Measurements from ENCODE around the gene NRP1. TPM values are rescaled to one million over a fixed set of nuclear protein-coding genes. Genes with fewer than 3 reads are reported as not detected.
"Not testable (repeated sequence)": the region's sequence is repeated elsewhere in the genome, so short reads cannot be mapped to it uniquely, and the experiment has no call there.

The NRP1 gene
- 79.2 and 81.6 TPM in 2 replicates for polyA plus RNA-seq (2013)

DNA sequence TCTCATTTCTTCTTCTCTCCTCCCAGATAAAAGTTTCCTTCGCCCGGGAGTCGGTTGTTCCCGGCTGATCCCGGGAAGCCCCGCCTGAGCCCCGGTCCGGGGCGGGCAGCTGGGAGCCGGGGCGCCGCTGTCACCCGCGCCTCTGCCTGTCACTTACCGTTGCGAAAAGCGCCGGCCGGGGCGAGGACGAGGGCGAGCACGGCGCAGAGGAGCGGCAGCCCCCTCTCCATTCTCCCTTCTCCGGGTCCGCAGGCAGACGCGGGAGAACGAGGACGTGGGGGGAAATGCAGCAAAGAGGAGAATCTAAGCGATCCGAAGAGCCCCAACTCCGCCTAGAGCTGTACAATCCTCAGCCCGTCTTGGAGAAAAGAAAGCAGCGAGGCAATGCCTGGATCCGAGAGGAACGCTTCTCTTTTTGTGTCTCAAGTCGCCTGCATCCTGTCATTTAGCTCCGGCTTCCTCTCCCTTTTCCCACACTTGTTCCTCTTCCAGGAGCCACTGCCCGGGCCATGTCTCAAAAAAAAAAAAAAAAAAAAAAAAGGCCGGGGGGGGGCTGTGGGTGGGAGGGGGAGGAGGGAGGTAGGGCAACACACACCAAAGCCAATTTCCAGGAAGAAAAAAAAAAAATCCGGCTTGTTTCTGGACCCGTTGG is at the start of gene NRP1:
Gene NRP1 (minus strand): TSS at position 515 of the 652 bp plus-strand sequence. CDS start 285 bp downstream, at position 230.
- WGBS (ENCODE audit: extremely low coverage, insufficient coverage, insufficient read length): no CpG with 5 or more reads among the region's 44 CpGs
- H4K12ac ChIP-seq (ENCODE audit: low read depth, low read length): peak within 1 kb of the TSS; percentile 64
- H2AK5ac ChIP-seq (ENCODE audit: low read length): peak within 1 kb of the TSS; percentile 76
- H4K91ac ChIP-seq (ENCODE audit: low read depth, low read length): peak within 1 kb of the TSS; percentile 97
- DNase-seq: peak; percentile 16 to 55
- peak within 1 kb of the TSS; percentile 85 for H4K8ac ChIP-seq (ENCODE audit: low read depth, low read length)
- peak within 1 kb of the TSS; percentile 95 for H3K4me3 ChIP-seq (ENCODE audit: low read depth, low read length)
- H2BK120ac ChIP-seq (ENCODE audit: insufficient read depth, low read length, poor library complexity): peak within 1 kb of the TSS; percentile 95
- H3K9ac ChIP-seq (ENCODE audit: low read length): peak within 1 kb of the TSS; percentile 76
- H3K14ac ChIP-seq (ENCODE audit: low read length): peak within 1 kb of the TSS; percentile 99
- H3K79me1 ChIP-seq (ENCODE audit: low read length): peaks cover 29% of the 10 kb centered on the region
- H3K18ac ChIP-seq (ENCODE audit: low read length): peak within 1 kb of the TSS; percentile 99
- H3K36me3 ChIP-seq (ENCODE audit: control insufficient read depth in 1 of 2, insufficient read depth in 2 of 2, low read length in 2 of 2): peaks cover 0 to 2% of the 10 kb centered on the region in 2 experiments
- no peaks in the 10 kb centered on the region for H3K27me3 ChIP-seq (ENCODE audit: insufficient read depth, low read length)
- H3K4me2 ChIP-seq (ENCODE audit: low read length): peak within 1 kb of the TSS; percentile 98
- H3K4me1 ChIP-seq (ENCODE audit: control insufficient read depth in 1 of 2, insufficient read depth in 2 of 2, low read length in 2 of 2): peaks cover 4 to 9% of the 10 kb centered on the region in 2 experiments
- no peaks in the 10 kb centered on the region for H3K9me3 ChIP-seq (ENCODE audit: insufficient read depth, low read depth, low read length)
- H3K23ac ChIP-seq (ENCODE audit: low read length): no peak within 1 kb of the TSS
- peak within 1 kb of the TSS; percentile 99 for H2AFZ ChIP-seq (ENCODE audit: insufficient read depth, low read length, poor library complexity)
- peak within 1 kb of the TSS; percentile 95 for H3K4ac ChIP-seq (ENCODE audit: low read depth, low read length)
- peak within 1 kb of the TSS; percentile 99 for H2BK12ac ChIP-seq (ENCODE audit: low read length)
- H3K27ac ChIP-seq (ENCODE audit: low read depth, low read length): peak within 1 kb of the TSS; percentile 93
- H3K79me2 ChIP-seq (ENCODE audit: control insufficient read depth, insufficient read depth, low read length, poor library complexity): peaks cover 25% of the 10 kb centered on the region
- peak within 1 kb of the TSS; percentile 97 for H2BK5ac ChIP-seq (ENCODE audit: low read depth, low read length, poor library complexity)

DNA sequence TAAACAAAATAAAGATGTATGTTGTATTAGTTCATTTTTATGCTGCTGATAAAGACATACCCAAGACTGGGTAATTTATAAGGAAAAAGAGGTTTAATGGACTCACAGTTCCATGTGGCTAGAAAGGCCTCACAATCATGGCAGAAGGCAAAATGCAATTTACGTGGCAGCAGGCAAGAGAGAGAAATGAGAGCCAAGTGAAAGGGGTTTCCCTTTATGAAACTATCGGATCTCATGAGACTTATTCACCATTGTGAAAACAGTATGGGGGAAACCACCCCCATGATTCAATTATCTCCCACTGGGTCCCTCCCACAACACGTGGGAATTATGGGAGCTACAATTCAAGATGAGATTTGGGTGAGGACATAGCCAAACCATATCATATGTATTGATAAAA is 49.7 kb upstream of the NRP1 start:
- H3K79me2 ChIP-seq (ENCODE audit: control insufficient read depth, insufficient read depth, low read length, poor library complexity): not testable (repeated sequence)

DNA sequence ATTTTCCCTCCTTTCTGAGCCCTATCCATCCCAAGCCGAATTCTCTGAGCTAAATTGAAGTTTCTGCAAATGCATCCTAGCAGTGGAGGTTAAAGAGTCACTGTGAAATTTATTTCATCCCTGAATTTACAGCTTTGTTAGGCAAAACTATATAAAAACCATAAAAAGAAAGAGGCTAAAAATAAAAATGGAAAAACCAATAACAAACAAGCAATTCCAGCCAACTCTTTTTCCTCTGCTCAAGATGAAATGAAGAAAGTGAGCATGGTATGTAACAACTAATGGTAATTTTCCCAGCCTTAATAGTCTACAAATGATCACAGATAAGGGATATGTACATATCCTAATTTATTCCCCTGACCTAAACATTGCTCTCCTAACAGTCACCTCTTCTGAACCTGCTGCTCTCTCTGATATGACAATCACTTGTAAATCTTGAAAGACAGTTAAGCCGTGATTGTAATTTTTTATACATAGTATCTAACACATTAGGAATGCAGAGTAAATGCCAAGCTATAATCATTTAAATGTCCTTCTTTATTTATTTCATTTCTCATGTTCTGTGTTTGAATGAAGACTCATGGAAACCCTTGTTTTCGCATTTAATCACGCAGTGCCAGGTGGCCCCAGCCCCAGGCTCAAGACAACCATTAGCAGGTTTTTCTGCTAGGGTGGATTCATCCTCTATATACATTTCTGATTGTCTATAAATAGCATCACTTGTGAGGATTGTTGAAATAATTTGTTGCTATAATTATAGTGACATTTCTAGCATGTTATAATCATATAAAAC is 48.6 kb upstream of the NRP1 start:
- no CpG with 5 or more reads among the region's 4 CpGs for WGBS (ENCODE audit: extremely low coverage, insufficient coverage, insufficient read length)
- no peak overlapping the region for H4K12ac ChIP-seq (ENCODE audit: low read depth, low read length)
- no peak overlapping the region for H3K14ac ChIP-seq (ENCODE audit: low read length)

More for the DNA sequence above, 49.7 kb upstream of the NRP1 start:
- not testable (repeated sequence) for H2BK120ac ChIP-seq (ENCODE audit: insufficient read depth, low read length, poor library complexity); H3K4me2 ChIP-seq (ENCODE audit: low read length); H3K9ac ChIP-seq (ENCODE audit: low read length); H3K4ac ChIP-seq (ENCODE audit: low read depth, low read length); H2BK5ac ChIP-seq (ENCODE audit: low read depth, low read length, poor library complexity); H3K36me3 ChIP-seq (ENCODE audit: control insufficient read depth in 1 of 2, insufficient read depth in 2 of 2, low read length in 2 of 2); H2BK12ac ChIP-seq (ENCODE audit: low read length); H3K27me3 ChIP-seq (ENCODE audit: insufficient read depth, low read length); H4K8ac ChIP-seq (ENCODE audit: low read depth, low read length); DNase-seq; H3K23ac ChIP-seq (ENCODE audit: low read length); H4K91ac ChIP-seq (ENCODE audit: low read depth, low read length); H3K14ac ChIP-seq (ENCODE audit: low read length); H2AK5ac ChIP-seq (ENCODE audit: low read length); H3K9me3 ChIP-seq (ENCODE audit: insufficient read depth, low read depth, low read length); H2AFZ ChIP-seq (ENCODE audit: insufficient read depth, low read length, poor library complexity); H3K4me1 ChIP-seq (ENCODE audit: control insufficient read depth in 1 of 2, insufficient read depth in 2 of 2, low read length in 2 of 2); H3K18ac ChIP-seq (ENCODE audit: low read length); H4K12ac ChIP-seq (ENCODE audit: low read depth, low read length); H3K27ac ChIP-seq (ENCODE audit: low read depth, low read length); H3K79me1 ChIP-seq (ENCODE audit: low read length); H3K4me3 ChIP-seq (ENCODE audit: low read depth, low read length)
- WGBS (ENCODE audit: extremely low coverage, insufficient coverage, insufficient read length): no CpG with 5 or more reads among the region's 3 CpGs

GRCh38 chr10:33382216-33382600 is 47.7 kb upstream of the NRP1 start:
- Histone ChIP-seq H3K27me3 (ENCODE audit: insufficient read depth, low read length) (no peaks in the 10 kb centered on the region), H4K91ac (ENCODE audit: low read depth, low read length) (no peak overlapping the region), H2AFZ (ENCODE audit: insufficient read depth, low read length, poor library complexity) (no peak overlapping the region), H2BK12ac (ENCODE audit: low read length) (no peak overlapping the region), H3K4me2 (ENCODE audit: low read length) (no peak overlapping the region), H3K4me1 (ENCODE audit: control insufficient read depth in 1 of 2, insufficient read depth in 2 of 2, low read length in 2 of 2) (peaks cover 0 to 2% of the 10 kb centered on the region in 2 experiments), H3K4me3 (ENCODE audit: low read depth, low read length) (no peak overlapping the region), H4K12ac (ENCODE audit: low read depth, low read length) (no peak overlapping the region), H3K23ac (ENCODE audit: low read length) (no peak overlapping the region), H3K27ac (ENCODE audit: low read depth, low read length) (no peak overlapping the region), H3K9ac (ENCODE audit: low read length) (no peak overlapping the region), H3K14ac (ENCODE audit: low read length) (no peak overlapping the region), H2AK5ac (ENCODE audit: low read length) (no peak overlapping the region), H3K79me1 (ENCODE audit: low read length) (peaks cover 2% of the 10 kb centered on the region), H3K9me3 (ENCODE audit: insufficient read depth, low read depth, low read length) (no peaks in the 10 kb centered on the region), H2BK5ac (ENCODE audit: low read depth, low read length, poor library complexity) (no peak overlapping the region), H3K36me3 (ENCODE audit: control insufficient read depth in 1 of 2, insufficient read depth in 2 of 2, low read length in 2 of 2) (no peaks in the 10 kb centered on the region), H3K18ac (ENCODE audit: low read length) (no peak overlapping the region), H2BK120ac (ENCODE audit: insufficient read depth, low read length, poor library complexity) (no peak overlapping the region), H3K4ac (ENCODE audit: low read depth, low read length) (no peak overlapping the region), H4K8ac (ENCODE audit: low read depth, low read length) (no peak overlapping the region), H3K79me2 (ENCODE audit: control insufficient read depth, insufficient read depth, low read length, poor library complexity) (no peaks in the 10 kb centered on the region)
- no peak for DNase-seq
- WGBS (ENCODE audit: extremely low coverage, insufficient coverage, insufficient read length): no CpG with 5 or more reads among the region's 2 CpGs

More for the DNA sequence above, 48.6 kb upstream of the NRP1 start:
- Histone ChIP-seq H3K4ac (ENCODE audit: low read depth, low read length) (no peak overlapping the region), H3K23ac (ENCODE audit: low read length) (no peak overlapping the region), H2AK5ac (ENCODE audit: low read length) (no peak overlapping the region), H2AFZ (ENCODE audit: insufficient read depth, low read length, poor library complexity) (no peak overlapping the region), H3K79me2 (ENCODE audit: control insufficient read depth, insufficient read depth, low read length, poor library complexity) (no peaks in the 10 kb centered on the region), H3K27ac (ENCODE audit: low read depth, low read length) (no peak overlapping the region), H3K27me3 (ENCODE audit: insufficient read depth, low read length) (no peaks in the 10 kb centered on the region), H2BK120ac (ENCODE audit: insufficient read depth, low read length, poor library complexity) (no peak overlapping the region), H4K91ac (ENCODE audit: low read depth, low read length) (no peak overlapping the region), H3K9me3 (ENCODE audit: insufficient read depth, low read depth, low read length) (no peaks in the 10 kb centered on the region), H2BK12ac (ENCODE audit: low read length) (no peak overlapping the region), H2BK5ac (ENCODE audit: low read depth, low read length, poor library complexity) (no peak overlapping the region), H3K4me1 (ENCODE audit: control insufficient read depth in 1 of 2, insufficient read depth in 2 of 2, low read length in 2 of 2) (peaks cover 0 to 2% of the 10 kb centered on the region in 2 experiments), H3K36me3 (ENCODE audit: control insufficient read depth in 1 of 2, insufficient read depth in 2 of 2, low read length in 2 of 2) (no peaks in the 10 kb centered on the region), H4K8ac (ENCODE audit: low read depth, low read length) (no peak overlapping the region), H3K79me1 (ENCODE audit: low read length) (peaks cover 5% of the 10 kb centered on the region), H3K18ac (ENCODE audit: low read length) (no peak overlapping the region), H3K9ac (ENCODE audit: low read length) (no peak overlapping the region), H3K4me2 (ENCODE audit: low read length) (no peak overlapping the region), H3K4me3 (ENCODE audit: low read depth, low read length) (no peak overlapping the region)
- DNase-seq: no peak
